ENCODE measurements around the gene HNRNPA3. TPM values are rescaled to one million over a fixed set of nuclear protein-coding genes. Genes with fewer than 3 reads are reported as not detected.

HNRNPA3 gene
- polyA plus RNA-seq, 3 donors = 26.5 to 71.7 (median 43.0) TPM

GRCh38 chr2:177187631-177188312 is 24.8 kb upstream of the HNRNPA3 start:
- Mint-ChIP-seq H3K36me3 (no peaks in the 10 kb centered on the region), H3K4me3 (no peak overlapping the region), H3K4me1 (peaks cover 2% of the 10 kb centered on the region), H3K27ac (no peak overlapping the region), H3K9me3 (peaks cover 0 to 3% (median 1%) of the 10 kb centered on the region in 7 donors), H3K27me3 (ENCODE audit: low read depth in 3 of 3) (peaks cover 0 to 7% (median 3%) of the 10 kb centered on the region in 3 donors)
- no peak for DNase-seq
- H3K36me3 ChIP-seq (replicated peaks in 1 of 2; ENCODE audit: control insufficient read depth in 1 of 2, insufficient read depth in 2 of 2, low read length in 2 of 2) = no peaks in the 10 kb centered on the region
- no peak overlapping the region for H3K4me2 ChIP-seq (replicated peaks; ENCODE audit: extremely low read depth, low read length, poor library complexity, severe bottlenecking)
- H3K9ac ChIP-seq (ENCODE audit: insufficient read depth, low read length, poor library complexity, severe bottlenecking) = no peak overlapping the region
- H3K9me3 ChIP-seq (replicated peaks in 1 of 2; ENCODE audit: control insufficient read depth in 1 of 2, insufficient read depth in 1 of 2, low read length in 2 of 2) = no peaks in the 10 kb centered on the region
- intact Hi-C loops (cut with micrococcal nuclease) = no loop called here
- WGBS (ENCODE audit: insufficient coverage) = 86% methylated on average over 2 of the region's 8 CpGs
- no peak overlapping the region for H2AFZ ChIP-seq (ENCODE audit: insufficient read depth, low read depth, low read length, poor library complexity, severe bottlenecking)
- no peak overlapping the region for H3K27ac ChIP-seq (ENCODE audit: low read depth in 1 of 2, low read length in 2 of 2)
- no peaks in the 10 kb centered on the region for H3K4me1 ChIP-seq (ENCODE audit: control insufficient read depth in 1 of 2, insufficient read depth in 2 of 2, low read length in 2 of 2)
- no peak overlapping the region for H3K4me3 ChIP-seq (replicated peaks in 1 of 3; ENCODE audit: low read depth in 2 of 3, low read length in 3 of 3)
- H3K79me2 ChIP-seq (ENCODE audit: insufficient read depth, low read length) = no peaks in the 10 kb centered on the region
- TF ChIP-seq CTCF (IDR thresholded peaks at IDR 0.05) = no peak
- H3K27me3 ChIP-seq (ENCODE audit: control insufficient read depth in 2 of 2, insufficient read depth in 2 of 2, low read length in 2 of 2) = no peaks in the 10 kb centered on the region
- no peaks in the 10 kb centered on the region for H4K20me1 ChIP-seq (ENCODE audit: insufficient read depth, low read length)

- no peak overlapping the region for H3K27ac ChIP-seq (ENCODE audit: low read depth in 1 of 2, low read length in 2 of 2)
- H3K9ac ChIP-seq (ENCODE audit: insufficient read depth, low read length, poor library complexity, severe bottlenecking) = no peak overlapping the region
- no peaks in the 10 kb centered on the region for H3K4me1 ChIP-seq (ENCODE audit: control insufficient read depth in 1 of 2, insufficient read depth in 2 of 2, low read length in 2 of 2)
- intact Hi-C loops (cut with micrococcal nuclease) = no loop called here
- no peak for TF ChIP-seq CTCF (IDR thresholded peaks at IDR 0.05)
- no peaks in the 10 kb centered on the region for H3K79me2 ChIP-seq (ENCODE audit: insufficient read depth, low read length)
- peaks cover 2% of the 10 kb centered on the region for H3K4me1 Mint-ChIP-seq
- H4K20me1 ChIP-seq (ENCODE audit: insufficient read depth, low read length) = no peaks in the 10 kb centered on the region
- no peak overlapping the region for H3K27ac Mint-ChIP-seq
- H3K4me3 ChIP-seq (replicated peaks in 1 of 3; ENCODE audit: low read depth in 2 of 3, low read length in 3 of 3) = no peak overlapping the region
- H3K4me2 ChIP-seq (replicated peaks; ENCODE audit: extremely low read depth, low read length, poor library complexity, severe bottlenecking) = no peak overlapping the region
- DNase-seq = no peak
- H3K27me3 ChIP-seq (ENCODE audit: control insufficient read depth in 2 of 2, insufficient read depth in 2 of 2, low read length in 2 of 2) = no peaks in the 10 kb centered on the region
- 80% methylated on average over 1 of the region's 7 CpGs for WGBS (ENCODE audit: insufficient coverage)
- no peaks in the 10 kb centered on the region for H3K36me3 ChIP-seq (replicated peaks in 1 of 2; ENCODE audit: control insufficient read depth in 1 of 2, insufficient read depth in 2 of 2, low read length in 2 of 2)
- H3K9me3 Mint-ChIP-seq = peaks cover 0 to 3% (median 1%) of the 10 kb centered on the region in 7 donors
- H3K9me3 ChIP-seq (replicated peaks in 1 of 2; ENCODE audit: control insufficient read depth in 1 of 2, insufficient read depth in 1 of 2, low read length in 2 of 2) = no peaks in the 10 kb centered on the region
- no peaks in the 10 kb centered on the region for H3K36me3 Mint-ChIP-seq
- H3K27me3 Mint-ChIP-seq (ENCODE audit: low read depth in 3 of 3) = peaks cover 0 to 5% (median 3%) of the 10 kb centered on the region in 3 donors
- no peak overlapping the region for H3K4me3 Mint-ChIP-seq
- H2AFZ ChIP-seq (ENCODE audit: insufficient read depth, low read depth, low read length, poor library complexity, severe bottlenecking) = no peak overlapping the region
Observed at GRCh38 chr2:177188482-177189469, 23.8 kb upstream of the HNRNPA3 start.
